ENCODE results near the gene LRRFIP2. TPM values are rescaled to one million over a fixed set of nuclear protein-coding genes. Genes with fewer than 3 reads are reported as not detected.
A peak's percentile ranks its signal among the peaks of the same experiment; 100 is the strongest.

LRRFIP2 gene
- total and polyA plus RNA-seq, 2 experiments from 2014 or later = 77.6 to 77.7 TPM

DNA sequence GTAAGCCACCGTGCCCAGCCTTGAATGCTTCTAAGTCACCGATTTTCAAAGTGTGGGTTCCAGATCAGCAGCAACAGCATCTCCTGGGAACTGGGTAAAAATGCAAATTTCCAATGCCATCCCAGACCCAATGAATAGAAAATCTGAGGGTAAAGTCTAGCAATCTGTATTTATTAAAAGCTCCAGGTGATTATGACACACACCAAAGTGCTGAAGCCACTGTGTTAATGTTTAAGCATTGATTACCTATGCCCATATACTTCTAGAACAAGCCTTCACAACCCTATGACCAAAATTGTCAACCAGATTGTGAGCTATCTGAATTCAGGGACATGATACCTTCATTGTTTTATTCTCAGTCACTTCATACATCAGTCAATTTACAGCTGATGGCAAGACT, 86.5 kb downstream of the LRRFIP2 start:
- Histone ChIP-seq H3K4me2 (ENCODE audit: unreplicated experiment) (no peak overlapping the region), H2AFZ (no peak overlapping the region), H4K20me1 (ENCODE audit: insufficient read depth) (no peaks in the 10 kb centered on the region), H3K9me3 (ENCODE audit: low read depth) (no peaks in the 10 kb centered on the region), H3K9ac (no peak overlapping the region), H3K27ac (no peak overlapping the region), H3K4me1 (ENCODE audit: insufficient read depth) (no peaks in the 10 kb centered on the region), H3F3A (ENCODE audit: insufficient read depth) (no peaks in the 10 kb centered on the region), H3K27me3 (replicated peaks; ENCODE audit: insufficient read depth) (no peaks in the 10 kb centered on the region), H3K4me3 (no peak overlapping the region), H3K36me3 (ENCODE audit: low read depth) (peaks cover 52% of the 10 kb centered on the region), H3K79me2 (ENCODE audit: insufficient read depth) (peaks cover 91% of the 10 kb centered on the region), H3K9me2 (ENCODE audit: insufficient read depth) (no peaks in the 10 kb centered on the region)
- no peak for DNase-seq
- WGBS, 2 experiments (ENCODE audit: low coverage in 1 of 2, low lambda C conversion rate in 2 of 2, missing lambda C conversion rate in 2 of 2) = 96 to 100% methylated on average over 2 of the region's 2 CpGs
- TF ChIP-seq EZH2phosphoT487 (IDR thresholded peaks at IDR 0.05; ENCODE audit: insufficient read depth, low read depth) = no peak
- in situ Hi-C loops (cut with MboI) = no loop called here

DNA sequence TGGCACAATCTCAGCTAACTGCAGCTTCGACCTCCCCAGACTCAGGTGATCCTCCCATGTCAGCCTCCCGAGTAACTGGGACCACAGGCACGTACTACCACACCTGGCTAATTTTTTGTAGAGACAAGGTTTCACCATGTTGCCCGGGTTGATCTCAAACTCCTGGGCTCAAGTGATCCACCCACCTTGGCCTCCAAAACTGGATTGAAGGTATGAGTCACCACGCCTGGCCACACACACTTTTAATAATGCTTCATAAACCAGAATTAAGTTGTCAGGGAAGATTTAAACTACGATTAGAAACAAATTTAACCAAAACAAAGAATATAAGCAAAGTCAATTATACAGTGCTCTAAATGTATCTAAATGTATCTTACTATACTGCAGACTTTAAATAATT, 87.5 kb downstream of the LRRFIP2 start:
- Histone ChIP-seq H4K20me1 (ENCODE audit: insufficient read depth) (no peaks in the 10 kb centered on the region), H3K36me3 (ENCODE audit: low read depth) (peaks cover 57% of the 10 kb centered on the region), H3K4me3 (no peak overlapping the region), H3K4me1 (ENCODE audit: insufficient read depth) (no peaks in the 10 kb centered on the region), H3K9ac (no peak overlapping the region), H3K9me3 (ENCODE audit: low read depth) (no peaks in the 10 kb centered on the region), H3K4me2 (ENCODE audit: unreplicated experiment) (no peak overlapping the region), H2AFZ (no peak overlapping the region), H3F3A (ENCODE audit: insufficient read depth) (no peaks in the 10 kb centered on the region), H3K27me3 (replicated peaks; ENCODE audit: insufficient read depth) (no peaks in the 10 kb centered on the region), H3K27ac (no peak overlapping the region), H3K9me2 (ENCODE audit: insufficient read depth) (no peaks in the 10 kb centered on the region), H3K79me2 (ENCODE audit: insufficient read depth) (peaks cover 84% of the 10 kb centered on the region)
- in situ Hi-C loops (cut with MboI) = no loop called here
- TF ChIP-seq EZH2phosphoT487 (IDR thresholded peaks at IDR 0.05; ENCODE audit: insufficient read depth, low read depth) (no peak), EZH2 (IDR thresholded peaks at IDR 0.05; ENCODE audit: insufficient read depth, poor library complexity, severe bottlenecking) (no peak)
- peak; percentile 39 for DNase-seq
- 87 to 91% methylated on average over 6 of the region's 6 CpGs for WGBS, 2 experiments (ENCODE audit: low coverage in 1 of 2, low lambda C conversion rate in 2 of 2, missing lambda C conversion rate in 2 of 2)

DNA sequence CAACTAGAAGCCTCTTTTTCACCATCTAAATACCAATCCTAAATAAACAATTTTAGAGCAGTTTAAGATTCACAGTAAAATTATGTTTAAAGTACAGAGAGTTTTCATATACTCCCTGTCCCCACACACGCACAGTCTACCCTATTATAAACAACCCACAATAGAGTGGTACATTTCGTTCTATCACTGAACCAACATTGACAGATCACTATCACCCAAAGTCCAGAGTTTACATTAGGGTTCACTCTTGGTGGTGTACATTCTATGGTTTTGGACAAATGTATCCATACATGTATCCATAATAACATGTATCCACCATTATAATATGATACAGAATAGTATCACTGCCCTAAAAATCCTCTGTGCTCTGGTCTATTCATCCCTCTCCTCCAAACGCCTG, 92.1 kb downstream of the LRRFIP2 start:
- no peaks in the 10 kb centered on the region for H3K27me3 ChIP-seq (replicated peaks; ENCODE audit: insufficient read depth)
- no peak overlapping the region for H3K4me3 ChIP-seq
- H3F3A ChIP-seq (ENCODE audit: insufficient read depth) = no peaks in the 10 kb centered on the region
- H3K9me2 ChIP-seq (ENCODE audit: insufficient read depth) = no peaks in the 10 kb centered on the region
- DNase-seq = no peak
- no peak overlapping the region for H3K27ac ChIP-seq
- H4K20me1 ChIP-seq (ENCODE audit: insufficient read depth) = no peaks in the 10 kb centered on the region
- H3K4me1 ChIP-seq (ENCODE audit: insufficient read depth) = no peaks in the 10 kb centered on the region
- no peaks in the 10 kb centered on the region for H3K9me3 ChIP-seq (ENCODE audit: low read depth)
- H3K79me2 ChIP-seq (ENCODE audit: insufficient read depth) = peaks cover 77% of the 10 kb centered on the region
- H3K4me2 ChIP-seq (ENCODE audit: unreplicated experiment) = no peak overlapping the region
- in situ Hi-C loops (cut with MboI) = no loop called here
- peaks cover 67% of the 10 kb centered on the region for H3K36me3 ChIP-seq (ENCODE audit: low read depth)
- TF ChIP-seq EZH2 (IDR thresholded peaks at IDR 0.05; ENCODE audit: insufficient read depth, poor library complexity, severe bottlenecking) (no peak), EZH2phosphoT487 (IDR thresholded peaks at IDR 0.05; ENCODE audit: insufficient read depth, low read depth) (no peak)
- no peak overlapping the region for H2AFZ ChIP-seq
- WGBS, 2 experiments (ENCODE audit: low coverage in 1 of 2, low lambda C conversion rate in 2 of 2, missing lambda C conversion rate in 2 of 2) = 91% methylated on average over 3 of the region's 3 CpGs
- H3K9ac ChIP-seq = no peak overlapping the region

DNA sequence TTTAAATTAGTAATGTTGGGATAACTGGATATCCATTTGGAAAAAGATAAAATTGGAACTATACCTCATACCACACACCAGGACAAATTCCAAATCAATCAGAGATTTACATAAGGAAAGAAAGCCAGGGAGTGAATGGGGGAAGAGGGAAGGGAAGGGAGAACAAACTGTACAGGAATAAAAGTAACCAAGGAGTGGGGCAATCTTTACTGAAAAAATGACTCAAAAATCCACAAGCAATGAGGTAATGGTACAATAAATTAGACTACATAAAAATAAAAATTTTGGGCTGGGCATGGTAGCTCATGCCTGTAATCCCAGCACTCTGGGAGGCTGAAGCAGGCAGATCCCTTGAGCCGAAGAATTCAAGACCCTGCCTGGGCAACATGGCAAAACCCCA, 98.4 kb downstream of the LRRFIP2 start:
- H3K79me2 ChIP-seq (ENCODE audit: insufficient read depth) = peaks cover 44% of the 10 kb centered on the region
- no peaks in the 10 kb centered on the region for H3K9me2 ChIP-seq (ENCODE audit: insufficient read depth)
- peaks cover 38% of the 10 kb centered on the region for H3F3A ChIP-seq (ENCODE audit: insufficient read depth)
- H3K9ac ChIP-seq = no peak overlapping the region
- H3K27ac ChIP-seq = no peak overlapping the region
- no peak overlapping the region for H3K4me2 ChIP-seq (ENCODE audit: unreplicated experiment)
- WGBS, 2 experiments (ENCODE audit: low coverage in 1 of 2, low lambda C conversion rate in 2 of 2, missing lambda C conversion rate in 2 of 2) = 90 to 100% methylated on average over 1 of the region's 1 CpG
- DNase-seq = no peak
- no peaks in the 10 kb centered on the region for H4K20me1 ChIP-seq (ENCODE audit: insufficient read depth)
- H3K9me3 ChIP-seq (ENCODE audit: low read depth) = no peaks in the 10 kb centered on the region
- H3K36me3 ChIP-seq (ENCODE audit: low read depth) = peaks cover 29% of the 10 kb centered on the region
- H3K27me3 ChIP-seq (replicated peaks; ENCODE audit: insufficient read depth) = no peaks in the 10 kb centered on the region
- H3K4me3 ChIP-seq = no peak overlapping the region
- no peak for TF ChIP-seq EZH2 (IDR thresholded peaks at IDR 0.05; ENCODE audit: insufficient read depth, poor library complexity, severe bottlenecking)
- TF ChIP-seq EZH2phosphoT487 (IDR thresholded peaks at IDR 0.05; ENCODE audit: insufficient read depth, low read depth) = no peak
- in situ Hi-C loops (cut with MboI) = no loop called here
- H2AFZ ChIP-seq = no peak overlapping the region
- H3K4me1 ChIP-seq (ENCODE audit: insufficient read depth) = peaks cover 33% of the 10 kb centered on the region

DNA sequence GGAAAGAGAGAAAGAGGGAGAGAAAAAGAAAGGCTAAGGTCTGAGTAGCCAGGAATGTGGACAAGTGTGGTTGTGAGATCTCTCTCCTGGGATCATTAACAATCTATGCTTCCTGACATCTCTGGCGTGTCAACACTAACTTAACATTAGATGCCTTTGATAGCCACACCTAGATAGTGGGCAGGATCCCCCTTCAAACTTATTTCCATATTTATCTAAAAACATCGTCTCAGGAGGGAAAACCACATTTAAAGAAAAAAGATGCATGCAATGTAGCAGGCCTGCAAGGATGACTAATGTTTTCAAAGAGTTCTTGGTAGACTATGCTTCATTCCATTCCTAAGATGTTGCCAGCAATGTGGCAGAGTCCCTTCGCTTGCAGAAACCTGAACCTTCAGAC, 100.2 kb downstream of the LRRFIP2 start:
- Histone ChIP-seq H3K27me3 (replicated peaks; ENCODE audit: insufficient read depth) (no peaks in the 10 kb centered on the region), H3K4me2 (ENCODE audit: unreplicated experiment) (peak overlapping the region; percentile 57), H3K4me3 (no peak overlapping the region), H3F3A (ENCODE audit: insufficient read depth) (peaks cover 38% of the 10 kb centered on the region), H3K9ac (no peak overlapping the region), H2AFZ (no peak overlapping the region), H4K20me1 (ENCODE audit: insufficient read depth) (no peaks in the 10 kb centered on the region), H3K9me2 (ENCODE audit: insufficient read depth) (no peaks in the 10 kb centered on the region), H3K27ac (peak overlapping the region; percentile 71), H3K9me3 (ENCODE audit: low read depth) (no peaks in the 10 kb centered on the region), H3K36me3 (ENCODE audit: low read depth) (peaks cover 23% of the 10 kb centered on the region; the same call in 1 of the 2 replicates), H3K79me2 (ENCODE audit: insufficient read depth) (peaks cover 31% of the 10 kb centered on the region), H3K4me1 (ENCODE audit: insufficient read depth) (peaks cover 33% of the 10 kb centered on the region)
- peak; percentile 87 for DNase-seq
- 29 to 35% methylated on average over 3 of the region's 3 CpGs for WGBS, 2 experiments (ENCODE audit: low coverage in 1 of 2, low lambda C conversion rate in 2 of 2, missing lambda C conversion rate in 2 of 2)
- in situ Hi-C loops (cut with MboI) = no loop called here
- TF ChIP-seq EZH2 (IDR thresholded peaks at IDR 0.05; ENCODE audit: insufficient read depth, poor library complexity, severe bottlenecking) (no peak), EZH2phosphoT487 (IDR thresholded peaks at IDR 0.05; ENCODE audit: insufficient read depth, low read depth) (no peak)

Data from GM23248 (cell line).